Prostate gland (tissue), 2 donors: ENCODE results near the gene XYLT2. TPM values are rescaled to one million over a fixed set of nuclear protein-coding genes. Genes with fewer than 3 reads are reported as not detected.
A peak's percentile ranks its signal among the peaks of the same experiment; 100 is the strongest.

Experiments
- DNase-seq: peaks from one replicate; pipeline ENCODE4 v3.0.0-alpha.2; 2019; ENCODE audit warnings: low spot score
- H3K27ac ChIP-seq, 2 donors: fragments of 200-600 bp; sonication (generic); 2 replicates each; pipeline ENCODE4 v1.5.1; 2017 to 2019
- H3K27me3 ChIP-seq: fragments of 200-600 bp; sonication (generic); replicated peaks from 2 replicates; pipeline ENCODE4 v1.5.1; 2019; ENCODE audit not compliant: insufficient read depth
- H3K36me3 ChIP-seq, 2 donors: fragments of 200-600 bp; sonication (generic); 1 replicate in 1 of 2; 2 replicates in 1 of 2; pipeline versions ENCODE4 v1.5.1 to v1.8.1; 2017 to 2019
- H3K4me1 ChIP-seq: fragments of 200-600 bp; sonication (generic); replicated peaks from 2 replicates; pipeline ENCODE4 v1.5.1; 2019
- H3K4me3 ChIP-seq, 2 donors: fragments of 200-600 bp; sonication (generic); 2 replicates each; pipeline ENCODE4 v1.5.1; 2017 to 2019
- H3K9me3 ChIP-seq: fragments of 200-600 bp; sonication (generic); 2 replicates; pipeline ENCODE4 v1.5.1; 2017
- CTCF ChIP-seq, 4 experiments: fragments of 200-600 bp in 2 of 4; fragments of 450-650 bp in 2 of 4; sonication (generic) in 2 of 4; IDR thresholded peaks; 1 replicate in 3 of 4; 2 replicates in 1 of 4; pipeline ENCODE4 v1.5.1; 2016 to 2019; ENCODE audit warnings: antibody characterized with exemption in 4 of 4, mild to moderate bottlenecking in 2 of 4, moderate library complexity in 2 of 4
- POLR2A ChIP-seq: fragments of 450-650 bp; IDR thresholded peaks from one replicate; pipeline ENCODE4 v1.6.1; 2016; ENCODE audit warnings: antibody characterized with exemption, mild to moderate bottlenecking
- POLR2AphosphoS5 ChIP-seq: sonication (generic); formaldehyde crosslinking; IDR thresholded peaks from one replicate; pipeline ENCODE4 v1.6.1; 2017; ENCODE audit warnings: antibody characterized with exemption
- WGBS: methylation state at CpG from one replicate; pipeline ENCODE4 v1.1.5; 2018; 5-methylcytosine and 5-hydroxymethylcytosine counted together
- intact Hi-C: fragments of 100-400 bp; cut with DNase I; formaldehyde crosslinking; loops from one replicate; pipeline ENCODE4 v1.14.2; 2022
- total RNA-seq, 2 donors: library from RNA; depleted of rRNA; stranded (reverse); fragments of >200 nt; gene quantifications; one replicate each; pipeline ENCODE4 v1.1.0, GENCODE V29; 2016

XYLT2 gene
- total RNA-seq, 2 donors from 2014 or later: 44.8 to 49.8 TPM

- H3K4me1 ChIP-seq: peaks cover 6% of the 10 kb centered on the region
- intact Hi-C loops: no loop called here
- no peak for TF ChIP-seq POLR2A
- no peak for TF ChIP-seq CTCF (IDR thresholded peaks at IDR 0.05)
- TF ChIP-seq POLR2AphosphoS5: no peak
- 60% methylated on average over 13 of the region's 13 CpGs for WGBS
- no peaks in the 10 kb centered on the region for H3K9me3 ChIP-seq
- no peak overlapping the region for H3K4me3 ChIP-seq
- H3K36me3 ChIP-seq: no peaks in the 10 kb centered on the region
- H3K27ac ChIP-seq: peak overlapping the region in 1 of 2 donors; percentile 52
- H3K27me3 ChIP-seq: no peaks in the 10 kb centered on the region
- no peak for DNase-seq
Observed at GRCh38 chr17:50344731-50345365, 1.1 kb upstream of the XYLT2 start.

DNA sequence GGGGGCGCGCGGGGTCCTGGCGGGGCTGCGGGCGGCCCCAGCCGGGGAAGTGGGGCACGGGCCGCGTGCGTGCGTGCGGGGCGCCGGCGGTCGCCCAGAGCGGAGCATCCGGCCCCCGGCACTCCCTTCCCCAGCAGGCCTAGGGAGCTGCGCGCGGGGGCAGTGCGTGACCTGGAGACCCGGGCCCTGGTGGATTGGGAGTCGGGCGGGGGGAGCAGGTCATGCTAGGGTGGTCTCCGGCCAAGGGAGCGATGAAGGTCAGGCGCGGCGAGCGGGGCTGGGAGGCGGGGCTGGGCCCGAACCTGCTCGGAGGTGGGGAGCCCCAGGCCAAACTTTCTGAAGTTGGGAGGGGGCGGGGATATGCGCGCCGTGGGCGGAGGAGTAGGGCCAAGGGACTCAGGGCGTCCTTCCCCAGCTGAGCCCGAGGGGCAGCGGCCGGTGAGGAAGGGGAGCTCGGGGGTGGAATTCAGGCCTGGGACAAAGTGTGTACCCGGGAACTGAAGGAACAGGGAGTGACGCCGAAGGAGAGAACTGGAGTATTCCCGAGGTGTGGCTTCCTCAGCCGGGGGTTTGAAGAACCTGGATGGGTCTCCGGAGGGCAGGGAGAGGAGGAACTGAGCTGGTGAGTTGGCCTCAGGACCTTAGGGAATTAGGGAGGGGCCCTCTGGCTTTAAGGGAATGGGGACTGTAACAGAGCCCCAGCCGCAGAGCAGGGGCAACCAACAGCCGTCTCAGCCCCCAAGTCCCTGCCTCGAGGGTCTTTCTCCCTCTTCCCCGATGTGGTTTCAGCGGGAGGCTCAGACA lies 589 bp downstream of the XYLT2 start:
- no peaks in the 10 kb centered on the region for H3K36me3 ChIP-seq
- TF ChIP-seq POLR2AphosphoS5: peak; percentile 22
- TF ChIP-seq POLR2A: no peak
- no peaks in the 10 kb centered on the region for H3K9me3 ChIP-seq
- intact Hi-C loops: no loop called here
- DNase-seq: peak; percentile 38
- peaks cover 6% of the 10 kb centered on the region for H3K4me1 ChIP-seq
- 2% methylated on average over 37 of the region's 57 CpGs for WGBS
- H3K27ac ChIP-seq: peak overlapping the region; percentile 52 to 71
- H3K4me3 ChIP-seq: peak overlapping the region; percentile 71 to 87
- H3K27me3 ChIP-seq: no peaks in the 10 kb centered on the region

DNA sequence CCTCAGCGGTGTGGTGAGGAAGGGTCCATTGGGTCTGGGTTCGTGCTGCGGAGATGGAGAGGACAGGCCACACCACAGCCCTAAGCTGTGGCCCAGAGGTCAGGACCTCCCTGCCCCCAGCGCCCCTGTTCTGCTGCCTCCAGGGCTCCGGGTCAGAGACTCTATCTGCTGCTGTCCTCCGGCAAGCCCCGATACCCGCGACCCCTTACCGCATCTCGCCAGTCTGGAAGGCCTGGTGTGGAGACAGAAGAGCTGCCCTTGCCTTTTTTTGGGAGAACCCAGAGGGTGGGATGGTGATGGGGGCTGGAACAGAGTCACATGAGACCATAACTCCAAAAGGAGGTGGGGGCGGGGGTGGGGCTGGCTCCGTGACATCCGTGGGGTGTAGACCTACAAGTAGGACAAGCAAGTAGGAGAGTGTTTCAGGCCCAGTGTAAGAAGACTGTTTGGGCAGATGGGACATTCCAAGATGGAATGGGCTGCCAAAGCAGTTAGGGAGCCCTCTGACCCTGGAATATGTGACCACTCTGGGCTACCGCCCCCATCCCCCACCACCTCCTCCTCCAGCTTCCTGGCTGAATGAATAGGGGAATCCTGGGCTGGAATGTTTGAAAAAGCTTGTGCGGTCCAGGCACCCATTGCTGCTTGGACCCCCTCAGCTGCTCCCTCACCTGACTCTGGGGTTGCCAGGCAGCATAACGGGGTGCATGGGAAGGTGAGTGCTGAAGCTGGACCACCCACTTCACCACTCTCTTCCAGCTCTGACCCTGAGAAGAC lies 1.4 kb downstream of the XYLT2 start:
- Histone ChIP-seq H3K9me3 (no peaks in the 10 kb centered on the region), H3K27ac (peak overlapping the region; percentile 52 to 71), H3K36me3 (no peaks in the 10 kb centered on the region), H3K4me3 (peak overlapping the region; percentile 71 to 87), H3K4me1 (peaks cover 6% of the 10 kb centered on the region), H3K27me3 (no peaks in the 10 kb centered on the region)
- no peak for TF ChIP-seq CTCF (IDR thresholded peaks at IDR 0.05)
- no peak for TF ChIP-seq POLR2AphosphoS5
- TF ChIP-seq POLR2A: no peak
- 15% methylated on average over 17 of the region's 17 CpGs for WGBS
- intact Hi-C loops: no loop called here
- DNase-seq: no peak

GRCh38 chr17:50347894-50348291 lies 2.0 kb downstream of the XYLT2 start:
- WGBS: 47% methylated on average over 3 of the region's 3 CpGs
- intact Hi-C loops: no loop called here
- TF ChIP-seq POLR2AphosphoS5 (no peak), POLR2A (no peak), CTCF (IDR thresholded peaks at IDR 0.05) (no peak)

More at GRCh38 chr17:50347894-50348291, 2.0 kb downstream of the XYLT2 start:
- H3K4me1 ChIP-seq: peaks cover 6% of the 10 kb centered on the region
- H3K36me3 ChIP-seq: no peaks in the 10 kb centered on the region
- no peak overlapping the region for H3K27ac ChIP-seq
- DNase-seq: no peak
- H3K27me3 ChIP-seq: no peaks in the 10 kb centered on the region
- H3K9me3 ChIP-seq: no peaks in the 10 kb centered on the region
- no peak overlapping the region for H3K4me3 ChIP-seq
